ENCODE data around the gene MTRF1.

MTRF1 gene

DNA sequence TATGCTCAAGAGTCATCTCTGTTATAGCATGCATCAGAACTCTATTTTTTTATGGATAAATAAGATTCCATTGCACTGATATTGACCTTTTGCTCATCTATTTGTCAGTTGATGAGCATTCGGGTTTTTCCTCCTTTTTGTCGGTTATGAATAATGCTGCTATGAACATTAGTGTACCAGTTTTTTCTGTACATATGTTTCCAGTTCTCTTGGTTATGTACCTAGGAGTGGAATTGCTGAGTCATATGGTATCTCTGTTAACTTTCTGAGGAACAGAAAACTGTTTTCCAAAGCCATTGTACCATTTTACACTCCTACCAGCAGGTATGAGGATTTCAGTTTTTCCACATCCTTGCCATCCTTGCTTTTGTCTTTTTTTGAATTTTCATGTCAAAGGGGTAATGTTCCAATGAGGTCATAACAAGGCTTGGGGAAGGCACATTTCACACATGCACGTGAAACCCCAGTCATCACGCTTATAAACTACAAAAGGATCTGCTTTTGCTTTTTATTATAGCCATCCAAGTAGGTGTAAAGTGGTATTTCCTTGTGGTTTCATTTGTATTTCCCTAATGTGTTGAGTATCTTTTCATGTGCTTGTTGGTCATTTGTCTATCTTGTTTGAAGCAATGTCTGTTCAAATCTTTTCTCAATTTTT lies 83.7 kb downstream of the MTRF1 start:
- no peak for TF ChIP-seq POLR2AphosphoS5 (IDR thresholded peaks at IDR 0.05; ENCODE audit: low read depth, low read length)
- TF ChIP-seq, protein P1, sequence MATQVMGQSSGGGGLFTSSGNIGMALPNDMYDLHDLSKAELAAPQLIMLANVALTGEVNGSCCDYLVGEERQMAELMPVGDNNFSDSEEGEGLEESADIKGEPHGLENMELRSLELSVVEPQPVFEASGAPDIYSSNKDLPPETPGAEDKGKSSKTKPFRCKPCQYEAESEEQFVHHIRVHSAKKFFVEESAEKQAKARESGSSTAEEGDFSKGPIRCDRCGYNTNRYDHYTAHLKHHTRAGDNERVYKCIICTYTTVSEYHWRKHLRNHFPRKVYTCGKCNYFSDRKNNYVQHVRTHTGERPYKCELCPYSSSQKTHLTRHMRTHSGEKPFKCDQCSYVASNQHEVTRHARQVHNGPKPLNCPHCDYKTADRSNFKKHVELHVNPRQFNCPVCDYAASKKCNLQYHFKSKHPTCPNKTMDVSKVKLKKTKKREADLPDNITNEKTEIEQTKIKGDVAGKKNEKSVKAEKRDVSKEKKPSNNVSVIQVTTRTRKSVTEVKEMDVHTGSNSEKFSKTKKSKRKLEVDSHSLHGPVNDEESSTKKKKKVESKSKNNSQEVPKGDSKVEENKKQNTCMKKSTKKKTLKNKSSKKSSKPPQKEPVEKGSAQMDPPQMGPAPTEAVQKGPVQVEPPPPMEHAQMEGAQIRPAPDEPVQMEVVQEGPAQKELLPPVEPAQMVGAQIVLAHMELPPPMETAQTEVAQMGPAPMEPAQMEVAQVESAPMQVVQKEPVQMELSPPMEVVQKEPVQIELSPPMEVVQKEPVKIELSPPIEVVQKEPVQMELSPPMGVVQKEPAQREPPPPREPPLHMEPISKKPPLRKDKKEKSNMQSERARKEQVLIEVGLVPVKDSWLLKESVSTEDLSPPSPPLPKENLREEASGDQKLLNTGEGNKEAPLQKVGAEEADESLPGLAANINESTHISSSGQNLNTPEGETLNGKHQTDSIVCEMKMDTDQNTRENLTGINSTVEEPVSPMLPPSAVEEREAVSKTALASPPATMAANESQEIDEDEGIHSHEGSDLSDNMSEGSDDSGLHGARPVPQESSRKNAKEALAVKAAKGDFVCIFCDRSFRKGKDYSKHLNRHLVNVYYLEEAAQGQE (IDR thresholded peaks at IDR 0.05; ENCODE audit: insufficient read depth in 1 of 2, low read depth in 2 of 2, low read length in 2 of 2): no peak
- TF ChIP-seq SIN3A (IDR thresholded peaks at IDR 0.05; ENCODE audit: borderline replicate concordance, insufficient read depth, low read length): no peak
- no peak for TF ChIP-seq TAF1 (IDR thresholded peaks at IDR 0.05; ENCODE audit: borderline replicate concordance, insufficient read depth, low read length)
- TF ChIP-seq FOXP2 (optimal IDR thresholded peaks at IDR 0.05; ENCODE audit: borderline replicate concordance, extremely low read depth, extremely low read length, insufficient read depth): no peak

DNA sequence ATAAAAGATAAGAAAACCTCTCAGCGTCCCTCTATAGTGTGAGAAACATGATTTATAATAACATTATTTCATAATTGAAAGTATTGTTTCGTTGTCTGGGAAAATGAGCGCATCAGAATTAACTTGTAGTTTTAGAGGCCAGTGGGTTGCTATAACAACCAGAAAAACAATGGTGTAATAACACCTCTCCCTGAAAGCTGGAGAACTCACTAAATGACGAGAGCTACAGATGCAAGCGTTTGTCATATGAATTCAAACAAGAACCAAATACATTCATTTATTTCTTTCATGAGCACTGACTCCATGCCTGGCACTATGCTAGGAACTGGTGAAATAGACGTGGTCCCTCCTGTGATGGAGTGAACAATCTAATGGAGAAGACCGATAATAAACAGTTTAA lies 85.3 kb downstream of the MTRF1 start:
- TF ChIP-seq FOXP2 (optimal IDR thresholded peaks at IDR 0.05; ENCODE audit: borderline replicate concordance, extremely low read depth, extremely low read length, insufficient read depth) (no peak), POLR2AphosphoS5 (IDR thresholded peaks at IDR 0.05; ENCODE audit: low read depth, low read length) (no peak), TAF1 (IDR thresholded peaks at IDR 0.05; ENCODE audit: borderline replicate concordance, insufficient read depth, low read length) (no peak), SIN3A (IDR thresholded peaks at IDR 0.05; ENCODE audit: borderline replicate concordance, insufficient read depth, low read length) (no peak)
- TF ChIP-seq, protein P1 (IDR thresholded peaks at IDR 0.05; ENCODE audit: insufficient read depth in 1 of 2, low read depth in 2 of 2, low read length in 2 of 2): no peak

DNA sequence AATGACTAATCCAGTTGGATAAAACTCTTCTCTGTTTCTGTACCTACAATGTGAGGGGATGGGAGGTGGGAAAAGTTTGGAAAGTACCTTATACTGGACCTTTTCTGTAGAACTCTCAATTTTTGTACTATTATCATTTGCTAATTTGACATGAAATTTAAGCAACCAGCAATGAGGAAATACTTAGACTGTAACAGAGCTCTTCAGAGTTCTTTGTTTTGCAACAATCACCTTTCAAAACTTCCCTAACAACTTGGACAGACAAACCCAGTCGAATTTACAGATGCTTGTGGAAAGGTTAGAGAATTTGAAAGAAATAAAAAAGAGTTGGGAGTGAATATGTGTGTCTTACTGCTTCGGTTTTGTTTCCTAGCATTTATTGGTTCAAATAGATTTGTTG lies 85.8 kb downstream of the MTRF1 start:
- TF ChIP-seq FOXP2 (optimal IDR thresholded peaks at IDR 0.05; ENCODE audit: borderline replicate concordance, extremely low read depth, extremely low read length, insufficient read depth): no peak
- no peak for TF ChIP-seq SIN3A (IDR thresholded peaks at IDR 0.05; ENCODE audit: borderline replicate concordance, insufficient read depth, low read length)
- TF ChIP-seq, protein P1 (IDR thresholded peaks at IDR 0.05; ENCODE audit: insufficient read depth in 1 of 2, low read depth in 2 of 2, low read length in 2 of 2): no peak
- no peak for TF ChIP-seq POLR2AphosphoS5 (IDR thresholded peaks at IDR 0.05; ENCODE audit: low read depth, low read length)
- no peak for TF ChIP-seq TAF1 (IDR thresholded peaks at IDR 0.05; ENCODE audit: borderline replicate concordance, insufficient read depth, low read length)

Data from PFSK-1 (cell line).